ENCODE data around the gene BNIP2. TPM values are rescaled to one million over a fixed set of nuclear protein-coding genes. Genes with fewer than 3 reads are reported as not detected.

The BNIP2 gene
- total RNA-seq, 6 experiments from 2014 or later: 60.8 to 68.0 (median 63.5) TPM

DNA sequence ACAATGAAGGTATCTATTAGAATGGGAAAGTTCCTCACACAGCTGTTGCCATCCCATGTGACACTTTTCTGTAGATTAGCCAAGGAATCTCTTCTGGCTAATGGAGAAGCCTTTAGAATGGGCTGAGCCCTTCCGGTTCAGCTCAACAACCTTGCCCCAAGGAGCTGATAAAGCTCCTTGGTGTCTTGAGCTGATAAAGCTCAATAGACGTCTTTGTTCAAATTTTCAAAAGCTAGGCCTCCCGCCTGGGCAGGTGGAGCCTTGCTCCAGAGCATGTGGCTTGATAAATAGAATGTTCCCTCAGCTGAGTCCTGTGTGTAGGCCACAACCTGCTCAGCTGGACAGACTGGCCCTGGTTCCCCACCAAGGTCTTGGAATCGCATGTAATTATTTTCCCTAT lies 7.2 kb upstream of the BNIP2 start:
- TF ChIP-seq, protein P1, sequence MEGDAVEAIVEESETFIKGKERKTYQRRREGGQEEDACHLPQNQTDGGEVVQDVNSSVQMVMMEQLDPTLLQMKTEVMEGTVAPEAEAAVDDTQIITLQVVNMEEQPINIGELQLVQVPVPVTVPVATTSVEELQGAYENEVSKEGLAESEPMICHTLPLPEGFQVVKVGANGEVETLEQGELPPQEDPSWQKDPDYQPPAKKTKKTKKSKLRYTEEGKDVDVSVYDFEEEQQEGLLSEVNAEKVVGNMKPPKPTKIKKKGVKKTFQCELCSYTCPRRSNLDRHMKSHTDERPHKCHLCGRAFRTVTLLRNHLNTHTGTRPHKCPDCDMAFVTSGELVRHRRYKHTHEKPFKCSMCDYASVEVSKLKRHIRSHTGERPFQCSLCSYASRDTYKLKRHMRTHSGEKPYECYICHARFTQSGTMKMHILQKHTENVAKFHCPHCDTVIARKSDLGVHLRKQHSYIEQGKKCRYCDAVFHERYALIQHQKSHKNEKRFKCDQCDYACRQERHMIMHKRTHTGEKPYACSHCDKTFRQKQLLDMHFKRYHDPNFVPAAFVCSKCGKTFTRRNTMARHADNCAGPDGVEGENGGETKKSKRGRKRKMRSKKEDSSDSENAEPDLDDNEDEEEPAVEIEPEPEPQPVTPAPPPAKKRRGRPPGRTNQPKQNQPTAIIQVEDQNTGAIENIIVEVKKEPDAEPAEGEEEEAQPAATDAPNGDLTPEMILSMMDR (IDR thresholded peaks at IDR 0.05): no peak
- Mint-ChIP-seq H3K4me1 (ENCODE audit: low read depth) (peaks cover 14% of the 10 kb centered on the region), H3K27ac (no peak overlapping the region), H3K27me3 (ENCODE audit: insufficient read depth) (no peaks in the 10 kb centered on the region; the same call in 1 of the 2 replicates), H3K4me3 (no peak overlapping the region), H3K36me3 (ENCODE audit: low read depth) (no peaks in the 10 kb centered on the region), H3K9me3 (no peaks in the 10 kb centered on the region)
- DNase-seq: no peak

DNA sequence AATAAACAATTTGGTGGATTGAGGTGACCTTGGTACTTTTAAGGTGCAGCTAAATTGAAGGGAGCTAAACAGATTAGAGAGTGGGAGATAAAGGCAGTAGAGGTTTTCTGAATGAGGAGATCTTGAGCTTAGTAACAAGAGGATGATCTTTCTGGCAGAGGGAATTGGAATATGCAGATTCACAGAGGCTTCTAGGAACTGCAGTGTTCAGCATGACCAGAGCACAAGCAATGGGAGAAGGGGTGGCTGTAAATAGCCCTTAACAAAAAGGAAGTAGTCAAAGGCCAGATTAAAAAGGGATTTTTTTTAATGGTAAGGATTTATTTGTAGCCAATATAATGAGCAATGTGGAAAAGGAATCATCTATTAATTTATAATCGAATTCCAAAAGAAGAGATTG lies 5.7 kb upstream of the BNIP2 start:
- Mint-ChIP-seq H3K9me3 (no peaks in the 10 kb centered on the region), H3K36me3 (ENCODE audit: low read depth) (no peaks in the 10 kb centered on the region), H3K27me3 (ENCODE audit: insufficient read depth) (no peaks in the 10 kb centered on the region; the same call in none of the 2 replicates), H3K4me3 (no peak overlapping the region), H3K4me1 (ENCODE audit: low read depth) (peaks cover 19% of the 10 kb centered on the region), H3K27ac (no peak overlapping the region)
- no peak for DNase-seq
- TF ChIP-seq, protein P1 (IDR thresholded peaks at IDR 0.05): no peak

DNA sequence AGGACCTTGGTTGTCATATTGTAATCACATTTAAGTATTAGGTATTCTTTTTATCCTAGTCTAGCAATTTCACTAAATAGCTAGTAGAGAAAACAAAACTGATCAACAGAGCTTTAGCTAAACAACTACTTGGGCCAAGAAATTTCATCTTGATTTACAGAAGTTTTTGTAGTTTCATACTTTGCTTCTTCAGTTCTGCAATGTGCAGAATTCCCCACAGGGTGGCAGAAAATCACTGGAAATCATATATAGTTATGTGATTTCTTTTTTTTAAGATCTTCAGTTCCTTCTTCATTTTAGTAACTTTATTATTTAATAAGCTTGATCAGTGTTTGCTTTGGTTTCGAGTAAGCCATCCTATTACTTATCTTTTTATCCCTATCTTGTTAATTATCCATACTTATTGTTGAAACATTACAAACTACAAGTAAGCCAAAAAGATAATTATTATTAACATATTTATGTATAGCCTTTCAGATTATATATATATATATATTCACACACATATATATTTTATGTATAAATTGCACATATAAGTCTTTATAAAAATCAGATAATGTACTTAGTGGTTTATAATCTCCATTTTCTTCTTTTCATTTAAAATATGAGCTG lies 2.2 kb upstream of the BNIP2 start:
- H3K36me3 Mint-ChIP-seq (ENCODE audit: low read depth): peaks cover 2% of the 10 kb centered on the region; the same call in 1 of the 2 replicates
- TF ChIP-seq, protein P1 (IDR thresholded peaks at IDR 0.05): peak; percentile 89
- H3K4me3 Mint-ChIP-seq: peak overlapping the region; percentile 10; the same call in 1 of the 2 replicates
- peak; percentile 34 for DNase-seq
- 0 out of 2 replicates have a peak overlapping the region, but pooled peaks have one; percentile 15 for H3K27ac Mint-ChIP-seq
- H3K4me1 Mint-ChIP-seq (ENCODE audit: low read depth): peaks cover 34% of the 10 kb centered on the region
- no peaks in the 10 kb centered on the region for H3K9me3 Mint-ChIP-seq
- H3K27me3 Mint-ChIP-seq (ENCODE audit: insufficient read depth): peaks cover 2% of the 10 kb centered on the region

DNA sequence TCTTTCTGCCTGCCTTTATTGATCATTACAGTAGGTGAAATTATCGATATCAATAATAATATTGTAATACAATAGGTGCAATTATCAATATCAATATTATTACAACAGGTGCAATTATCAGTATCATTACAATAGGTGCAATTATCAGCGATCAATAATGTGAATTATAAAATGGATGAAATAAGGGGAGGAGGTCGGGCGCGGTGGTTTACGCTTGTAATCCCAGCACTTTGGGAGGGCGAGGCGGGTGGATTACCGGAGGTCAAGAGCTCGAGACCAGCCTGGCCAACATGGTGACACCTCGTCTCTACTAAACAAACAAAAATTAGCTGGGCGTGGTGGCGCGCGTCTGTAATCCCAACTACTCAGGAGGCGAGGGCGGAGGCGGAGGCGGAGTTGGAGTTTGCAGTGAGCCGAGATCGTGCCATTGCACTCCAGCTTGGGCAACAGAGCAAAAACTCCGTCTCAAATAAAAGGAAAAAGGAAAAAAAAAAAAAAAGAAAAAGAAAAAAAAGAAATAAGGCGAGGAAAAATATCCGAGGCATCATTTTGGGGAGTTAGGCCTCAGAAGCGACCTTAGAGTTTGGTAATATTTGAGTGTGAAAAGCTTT lies 611 bp upstream of the BNIP2 start:
- H3K4me1 Mint-ChIP-seq (ENCODE audit: low read depth): peaks cover 45% of the 10 kb centered on the region
- peak; percentile 74 for DNase-seq
- no peaks in the 10 kb centered on the region for H3K9me3 Mint-ChIP-seq
- peaks cover 5% of the 10 kb centered on the region; the same call in 1 of the 2 replicates for H3K36me3 Mint-ChIP-seq (ENCODE audit: low read depth)
- H3K27me3 Mint-ChIP-seq (ENCODE audit: insufficient read depth): peaks cover 2% of the 10 kb centered on the region
- H3K27ac Mint-ChIP-seq: peak overlapping the region; percentile 88
- TF ChIP-seq, protein P1 (IDR thresholded peaks at IDR 0.05): no peak
- H3K4me3 Mint-ChIP-seq: peak overlapping the region; percentile 96

DNA sequence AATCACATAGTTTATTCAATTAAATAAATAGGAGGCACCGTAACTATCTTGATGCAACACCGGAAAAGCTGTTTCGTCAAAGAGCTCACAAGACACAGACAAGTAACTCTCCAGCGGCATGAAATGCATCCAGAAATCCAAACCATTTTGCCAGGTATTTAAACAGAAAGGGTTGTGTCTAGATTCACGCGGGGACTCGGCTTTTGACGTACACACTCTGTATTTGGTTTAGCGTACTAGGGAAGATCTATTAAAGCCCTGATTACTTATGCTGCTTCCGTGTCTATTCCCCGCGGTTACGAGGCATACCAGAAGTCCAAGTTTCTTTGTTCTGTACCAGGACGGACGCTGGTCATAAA lies 718 bp downstream of the BNIP2 start:
- H3K27ac Mint-ChIP-seq: peak overlapping the region; percentile 99

More for the DNA sequence above, 718 bp downstream of the BNIP2 start:
- TF ChIP-seq, protein P1 (IDR thresholded peaks at IDR 0.05): no peak
- Mint-ChIP-seq H3K4me3 (peak overlapping the region; percentile 96), H3K9me3 (no peaks in the 10 kb centered on the region), H3K27me3 (ENCODE audit: insufficient read depth) (peaks cover 2% of the 10 kb centered on the region), H3K36me3 (ENCODE audit: low read depth) (peaks cover 10% of the 10 kb centered on the region; the same call in 1 of the 2 replicates), H3K4me1 (ENCODE audit: low read depth) (peaks cover 45% of the 10 kb centered on the region)
- DNase-seq: peak; percentile 56
